HEK293T (cell line): ENCODE results near the gene ZGPAT.

Source experiments
- CTCF ChIA-PET: fragments of 350-600 bp; formaldehyde crosslinking; extraction: SDS; loops from one replicate; lab custom pipeline; 2021; ENCODE audit warnings: antibody characterized with exemption, inconsistent platforms; lab: Yijun Ruan, JAX
- POLR2A ChIA-PET: fragments of 350-600 bp; formaldehyde crosslinking; extraction: SDS; loops from one replicate; lab custom pipeline; 2020; ENCODE audit warnings: antibody characterized with exemption, inconsistent platforms; lab: Yijun Ruan, JAX
- DNase-seq: peaks from one replicate; pipeline ENCODE4 v3.0.0; 2012; ENCODE audit warnings: mixed read lengths; ENCODE audit errors: extremely low spot score
- ARNT ChIP-seq: fragments of 450-650 bp; IDR thresholded peaks from 2 replicates; pipeline ENCODE4 v1.6.1; 2017; ENCODE audit warnings: mild to moderate bottlenecking
- BHLHE40 ChIP-seq: fragments of 450-650 bp; IDR thresholded peaks from 2 replicates; pipeline ENCODE4 v1.6.1; 2016; ENCODE audit warnings: mild to moderate bottlenecking, moderate library complexity, borderline replicate concordance
- CTBP1 ChIP-seq: fragments of 450-650 bp; IDR thresholded peaks from 2 replicates; pipeline ENCODE4 v1.6.1; 2016; ENCODE audit warnings: borderline replicate concordance
- ELF4 ChIP-seq: fragments of 450-650 bp; IDR thresholded peaks from 2 replicates; pipeline ENCODE4 v1.6.1; 2017; ENCODE audit warnings: antibody characterized with exemption
- FOXA1 ChIP-seq: fragments of 450-650 bp; IDR thresholded peaks from 2 replicates; pipeline ENCODE4 v1.6.1; 2016; ENCODE audit warnings: mild to moderate bottlenecking
- FOXK2 ChIP-seq: fragments of 450-650 bp; IDR thresholded peaks from 2 replicates; pipeline ENCODE4 v1.6.1; 2016; ENCODE audit warnings: mild to moderate bottlenecking
- FOXM1 ChIP-seq: fragments of 450-650 bp; IDR thresholded peaks from 2 replicates; pipeline ENCODE4 v1.6.1; 2017; ENCODE audit warnings: mild to moderate bottlenecking, borderline replicate concordance
- HDGF ChIP-seq: fragments of 450-650 bp; IDR thresholded peaks from 2 replicates; pipeline ENCODE4 v1.6.1; 2017; ENCODE audit warnings: antibody characterized with exemption, borderline replicate concordance
- L3MBTL2 ChIP-seq: fragments of 450-650 bp; conservative IDR thresholded peaks from 2 replicates; pipeline ENCODE4 v1.6.1; 2016; ENCODE audit warnings: mild to moderate bottlenecking
- LEF1 ChIP-seq: fragments of 450-650 bp; IDR thresholded peaks from 2 replicates; pipeline ENCODE4 v1.6.1; 2017; ENCODE audit warnings: mild to moderate bottlenecking, borderline replicate concordance
- NFRKB ChIP-seq: fragments of 450-650 bp; IDR thresholded peaks from 2 replicates; pipeline ENCODE4 v1.6.1; 2016; ENCODE audit warnings: mild to moderate bottlenecking, moderate library complexity
- PKNOX1 ChIP-seq: fragments of 450-650 bp; IDR thresholded peaks from 2 replicates; pipeline ENCODE4 v1.6.1; 2016
- SP1 ChIP-seq: fragments of 450-650 bp; IDR thresholded peaks from 2 replicates; pipeline ENCODE4 v1.6.1; 2017
- SUZ12 ChIP-seq: fragments of 450-650 bp; IDR thresholded peaks from 2 replicates; pipeline ENCODE4 v1.6.1; 2016; ENCODE audit warnings: mild to moderate bottlenecking
- TARDBP ChIP-seq: fragments of 450-650 bp; IDR thresholded peaks from 2 replicates; pipeline ENCODE4 v1.6.1; 2016
- ZNF384 ChIP-seq: fragments of 450-650 bp; IDR thresholded peaks from 2 replicates; pipeline ENCODE4 v1.6.1; 2016

ZGPAT gene

DNA sequence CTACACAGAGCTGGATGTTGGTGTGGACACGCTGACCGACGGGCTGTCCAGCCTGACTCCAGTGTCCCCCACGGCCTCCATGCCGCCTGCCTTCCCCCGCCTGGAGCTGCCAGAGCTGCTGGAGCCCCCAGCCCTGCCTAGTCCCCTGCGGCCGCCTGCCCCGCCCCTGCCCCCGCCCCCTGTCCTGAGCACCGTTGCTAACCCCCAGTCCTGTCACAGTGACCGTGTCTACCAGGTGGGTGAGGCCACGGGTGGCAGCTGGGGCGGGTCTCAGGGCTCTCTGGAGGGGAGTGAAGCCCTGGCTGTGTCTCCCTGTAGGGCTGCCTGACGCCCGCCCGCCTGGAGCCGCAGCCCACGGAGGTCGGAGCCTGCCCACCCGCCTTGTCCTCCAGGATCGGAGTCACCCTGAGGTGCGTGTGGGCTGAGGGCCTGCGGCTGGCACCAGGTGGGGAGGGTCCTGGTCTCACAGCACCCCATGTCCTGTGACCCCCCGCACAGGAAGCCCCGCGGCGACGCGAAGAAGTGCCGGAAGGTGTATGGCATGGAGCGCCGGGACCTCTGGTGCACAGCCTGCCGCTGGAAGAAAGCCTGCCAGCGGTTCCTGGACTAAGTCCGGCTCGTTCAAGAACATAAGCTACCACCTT lies 34.7 kb downstream of the ZGPAT start:
- ChIA-PET POLR2A (interaction anchor here (0.7 to 0.9 kb wide), 2 partner anchors 8 to 35 kb away, joined by 3 read pairs; partner anchors contain the start of genes ARFRP1 and ZGPAT), CTCF (no interaction called here)
- TF ChIP-seq SP1 (no peak), FOXK2 (no peak), SUZ12 (no peak), LEF1 (no peak), ARNT (no peak), CTBP1 (no peak), BHLHE40 (no peak), PKNOX1 (no peak), NFRKB (no peak), L3MBTL2 (no peak), ZNF384 (no peak), TARDBP (no peak), FOXA1 (no peak), ELF4 (no peak), HDGF (no peak), FOXM1 (no peak)
- DNase-seq: no peak

DNA sequence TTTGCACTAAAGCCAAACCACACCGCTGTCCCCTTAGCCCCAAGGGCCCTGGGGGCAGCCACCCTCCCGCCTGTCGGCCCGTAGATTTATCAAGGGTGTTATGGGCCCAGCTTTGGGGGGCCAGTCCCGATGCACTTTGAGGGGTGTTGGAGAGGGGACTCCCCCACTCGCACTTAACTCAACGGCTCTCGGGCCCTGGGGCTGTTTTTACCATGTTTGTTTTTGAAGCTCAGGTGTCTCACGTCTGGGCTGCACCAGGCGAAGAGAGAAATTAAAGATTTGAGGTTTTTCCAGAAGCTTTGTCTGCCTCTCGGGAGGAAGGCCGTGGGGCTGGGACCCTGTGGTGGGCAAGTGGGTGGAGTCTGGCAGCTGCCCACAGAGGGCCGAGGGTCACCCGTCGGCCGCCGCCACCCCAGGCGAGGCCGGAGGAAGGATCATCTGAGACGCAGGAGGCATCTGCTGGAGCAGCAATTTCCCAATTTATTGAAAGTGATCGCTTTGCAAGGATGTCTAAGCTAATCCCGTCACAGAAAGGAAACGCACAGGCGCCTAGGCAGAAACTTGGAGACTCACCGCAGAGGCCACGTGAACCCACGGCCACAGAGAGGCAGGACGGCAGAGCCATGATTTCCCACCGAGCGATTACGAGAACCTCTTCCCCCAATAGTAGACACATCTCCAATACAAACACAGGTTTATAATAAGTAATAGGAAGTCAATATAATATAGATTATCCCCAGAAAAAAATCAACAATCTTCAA lies 35.6 kb downstream of the ZGPAT start:
- no peak for TF ChIP-seq PKNOX1
- TF ChIP-seq FOXM1: no peak
- TF ChIP-seq NFRKB: no peak
- no peak for TF ChIP-seq LEF1
- no peak for TF ChIP-seq CTBP1
- no peak for TF ChIP-seq L3MBTL2
- no peak for TF ChIP-seq FOXA1
- TF ChIP-seq ARNT: no peak
- no peak for TF ChIP-seq BHLHE40
- no peak for TF ChIP-seq HDGF
- no peak for TF ChIP-seq ELF4
- CTCF ChIA-PET: no interaction called here
- no peak for DNase-seq
- POLR2A ChIA-PET: interaction anchor here (0.7 kb wide), 1 partner anchor 9 kb away, joined by 3 read pairs; no protein-coding TSS in a partner anchor

- DNase-seq: no peak
- no peak for TF ChIP-seq L3MBTL2
- TF ChIP-seq HDGF: no peak
- TF ChIP-seq FOXM1: no peak
- TF ChIP-seq SUZ12: no peak
- no peak for TF ChIP-seq CTBP1
- no peak for TF ChIP-seq NFRKB
- TF ChIP-seq LEF1: no peak
- TF ChIP-seq TARDBP: no peak
- TF ChIP-seq SP1: no peak
- no peak for TF ChIP-seq PKNOX1
- no peak for TF ChIP-seq ELF4
- no peak for TF ChIP-seq ZNF384
- CTCF ChIA-PET: no interaction called here
- POLR2A ChIA-PET: interaction anchor here (0.7 kb wide), 1 partner anchor 89 kb away, joined by 3 read pairs; no protein-coding TSS in a partner anchor
These were observed 36.3 kb downstream of the ZGPAT start for GRCh38 chr20:63744158-63744557.

DNA sequence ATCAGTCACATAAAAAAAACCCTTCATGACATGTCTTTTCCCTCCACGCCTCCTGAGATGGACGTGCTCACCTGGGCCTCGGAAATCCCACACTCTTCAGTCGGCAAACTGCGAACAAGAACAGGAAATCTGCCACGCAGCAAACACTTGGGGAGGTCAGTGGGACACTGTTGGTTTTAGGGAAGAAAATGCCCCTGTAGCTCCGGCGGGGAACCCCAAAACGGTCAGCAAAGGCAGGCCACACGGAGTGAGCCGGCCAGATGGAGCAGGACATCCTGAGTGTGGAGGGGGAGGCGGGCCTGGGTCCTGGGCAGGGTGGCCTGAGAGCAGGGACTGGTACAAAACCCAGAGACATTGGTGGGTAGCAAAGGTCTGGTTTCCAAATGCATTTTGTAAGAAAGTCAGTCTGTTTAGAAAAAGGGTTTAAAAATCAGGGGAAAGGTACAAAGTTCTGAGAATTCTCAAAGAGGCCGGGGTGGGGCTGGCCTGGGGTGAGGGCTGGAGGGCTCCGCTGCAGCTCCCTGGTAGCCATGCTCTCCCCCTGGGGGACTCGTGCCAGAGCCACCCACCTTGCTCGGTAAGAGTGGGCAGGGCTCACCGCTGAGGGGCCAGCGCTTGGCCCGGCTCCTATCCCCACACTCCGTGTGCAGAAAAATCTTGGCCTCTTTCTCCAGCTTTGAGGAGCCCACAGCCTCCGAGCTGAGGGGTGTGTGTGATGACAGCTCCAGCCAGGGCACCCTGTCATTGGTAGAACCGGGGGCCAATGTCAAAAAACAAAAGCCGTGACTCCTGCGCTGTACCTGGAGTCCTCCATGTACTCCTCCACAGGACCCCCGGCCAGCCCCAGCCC lies 37.0 kb downstream of the ZGPAT start:
- no peak for DNase-seq
- ChIA-PET CTCF (no interaction called here), POLR2A (interaction anchor here (0.7 to 1.2 kb wide), 2 partner anchors 90 to 120 kb away, joined by 3 read pairs; partner anchors contain the start of gene TPD52L2)
- TF ChIP-seq ARNT (no peak), SUZ12 (no peak), L3MBTL2 (no peak), PKNOX1 (no peak), ZNF384 (no peak), TARDBP (no peak), FOXM1 (no peak), SP1 (no peak), BHLHE40 (no peak), HDGF (no peak), FOXA1 (no peak), FOXK2 (no peak), LEF1 (no peak), ELF4 (no peak)
